ENCODE measurements around the gene ZFP14.

- TF ChIP-seq EZH2 (IDR thresholded peaks at IDR 0.05; ENCODE audit: borderline replicate concordance, low read depth, low read length, poor library complexity, severe bottlenecking) (no peak), CTCF (conservative IDR thresholded peaks at IDR 0.05; ENCODE audit: low read depth, low read length) (no peak)
Measured at GRCh38 chr19:36340786-36341372, 38.1 kb downstream of the ZFP14 start.

All from A673 (cell line).